Neural cell (in vitro differentiated cells): ENCODE measurements around the gene HS6ST2. TPM values are rescaled to one million over a fixed set of nuclear protein-coding genes. Genes with fewer than 3 reads are reported as not detected.

Experiments used
- H2AFZ ChIP-seq: fragments of 200-600, 300-800 bp; sonication (generic), shearing (Covaris generic); 2 replicates; pipeline ENCODE4 v1.6.0; 2014; ENCODE audit warnings: low read depth, mild to moderate bottlenecking, antibody characterized with exemption, low read length, moderate library complexity
- H3F3A ChIP-seq: fragments of 200-600 bp; shearing (Covaris generic); 2 replicates; pipeline ENCODE4 v1.6.1; 2016; ENCODE audit warnings: mild to moderate bottlenecking, moderate library complexity, mixed read lengths, antibody characterized with exemption, low read length; ENCODE audit not compliant: insufficient read depth, poor library complexity, severe bottlenecking
- H3K27ac ChIP-seq: fragments of 200-600, 300-800 bp; sonication (generic), shearing (Covaris generic); 2 replicates; pipeline ENCODE4 v1.5.1; 2014; ENCODE audit warnings: mild to moderate bottlenecking, low read length, moderate library complexity
- H3K27me3 ChIP-seq: fragments of 300-800, 200-600 bp; sonication (generic), shearing (Covaris generic); 2 replicates; pipeline ENCODE4 v1.6.0; 2014; ENCODE audit warnings: mild to moderate bottlenecking, low read depth, low read length, moderate library complexity; ENCODE audit not compliant: insufficient read depth
- H3K36me3 ChIP-seq: fragments of 300-800, 200-600 bp; sonication (generic), shearing (Covaris generic); 2 replicates; pipeline ENCODE4 v1.5.1; 2014; ENCODE audit warnings: mild to moderate bottlenecking, antibody characterized with exemption, low read length, moderate library complexity; ENCODE audit not compliant: insufficient read depth
- H3K4me2 ChIP-seq: fragments of 300-800, 200-600 bp; sonication (generic), shearing (Covaris generic); 2 replicates; pipeline ENCODE4 v1.6.0; 2014; ENCODE audit warnings: mild to moderate bottlenecking, low read length
- H3K4me3 ChIP-seq: fragments of 300-800, 200-600 bp; sonication (generic), shearing (Covaris generic); 2 replicates; pipeline ENCODE4 v1.5.1; 2014; ENCODE audit warnings: mild to moderate bottlenecking, low read length, moderate library complexity
- H3K79me2 ChIP-seq: fragments of 200-600 bp; shearing (Covaris generic); replicated peaks from 2 replicates; pipeline ENCODE4 v1.6.0; 2014; ENCODE audit warnings: mild to moderate bottlenecking, low read length, moderate library complexity; ENCODE audit not compliant: insufficient read depth
- H3K9ac ChIP-seq: fragments of 300-800, 200-600 bp; sonication (generic), shearing (Covaris generic); 2 replicates; pipeline ENCODE4 v1.6.1; 2016; ENCODE audit warnings: mild to moderate bottlenecking, low read length, mixed read lengths
- H3K9me2 ChIP-seq: fragments of 200-600 bp; shearing (Covaris generic); 2 replicates; pipeline ENCODE4 v1.6.1; 2016; ENCODE audit warnings: mild to moderate bottlenecking, low read length, mixed read lengths; ENCODE audit not compliant: insufficient read depth
- H3K9me3 ChIP-seq: fragments of 200-600, 300-800 bp; sonication (generic), shearing (Covaris generic); 2 replicates; pipeline ENCODE4 v1.6.1; 2016; ENCODE audit warnings: mild to moderate bottlenecking, mixed run types, low read length, moderate library complexity, mixed read lengths
- H4K20me1 ChIP-seq: fragments of 200-600 bp; shearing (Covaris generic); 2 replicates; pipeline ENCODE4 v1.6.1; 2016; ENCODE audit warnings: mild to moderate bottlenecking, mixed run types; ENCODE audit not compliant: insufficient read depth
- EP300 ChIP-seq: fragments of 450-650 bp; conservative IDR thresholded peaks from 2 replicates; pipeline ENCODE4 v1.6.1; 2014; ENCODE audit warnings: antibody characterized with exemption, mild to moderate bottlenecking, moderate library complexity; ENCODE audit not compliant: poor library complexity, severe bottlenecking
- EZH2 ChIP-seq: fragments of 200-600, 300-800 bp; shearing (Covaris generic), sonication (generic); IDR thresholded peaks from 2 replicates; pipeline ENCODE4 v1.6.1; 2014; ENCODE audit warnings: antibody characterized with exemption, low read length, borderline replicate concordance, mild to moderate bottlenecking; ENCODE audit not compliant: insufficient read depth, poor library complexity, severe bottlenecking
- MXI1 ChIP-seq: fragments of 450-650 bp; conservative IDR thresholded peaks from 2 replicates; pipeline ENCODE4 v1.6.1; 2014; ENCODE audit warnings: antibody characterized with exemption, mild to moderate bottlenecking; ENCODE audit not compliant: poor library complexity, severe bottlenecking
- POLR2AphosphoS5 ChIP-seq: IDR thresholded peaks from 2 replicates; pipeline ENCODE4 v1.6.1; 2012
- RAD21 ChIP-seq: fragments of 450-650 bp; conservative IDR thresholded peaks from 2 replicates; pipeline ENCODE4 v1.6.1; 2014; ENCODE audit warnings: antibody characterized with exemption, mild to moderate bottlenecking, moderate library complexity
- REST ChIP-seq: IDR thresholded peaks from 2 replicates; pipeline ENCODE4 v1.6.1; 2012; ENCODE audit warnings: borderline replicate concordance
- SMC3 ChIP-seq: fragments of 450-650 bp; conservative IDR thresholded peaks from 2 replicates; pipeline ENCODE4 v1.6.1; 2014; ENCODE audit warnings: antibody characterized with exemption, mild to moderate bottlenecking, moderate library complexity; ENCODE audit not compliant: poor library complexity
- TAF1 ChIP-seq: IDR thresholded peaks from 2 replicates; pipeline ENCODE4 v1.6.1; 2012; ENCODE audit warnings: low read depth
- polyA plus RNA-seq: library from polyadenylated mRNA; depleted of rRNA; stranded (reverse); fragments of >200 nt; gene quantifications from 2 replicates; pipeline ENCODE4 v1.2.3, GENCODE V29; 2014
- TF ChIP-seq, protein P1 (sequence below): fragments of 450-650 bp; IDR thresholded peaks from 2 replicates; pipeline ENCODE4 v1.5.1; 2014; ENCODE audit warnings: antibody characterized with exemption, mild to moderate bottlenecking, moderate library complexity; ENCODE audit not compliant: poor library complexity, severe bottlenecking

HS6ST2 gene
- polyA plus RNA-seq, 1 donor from 2014 or later, result 43.0 TPM

DNA sequence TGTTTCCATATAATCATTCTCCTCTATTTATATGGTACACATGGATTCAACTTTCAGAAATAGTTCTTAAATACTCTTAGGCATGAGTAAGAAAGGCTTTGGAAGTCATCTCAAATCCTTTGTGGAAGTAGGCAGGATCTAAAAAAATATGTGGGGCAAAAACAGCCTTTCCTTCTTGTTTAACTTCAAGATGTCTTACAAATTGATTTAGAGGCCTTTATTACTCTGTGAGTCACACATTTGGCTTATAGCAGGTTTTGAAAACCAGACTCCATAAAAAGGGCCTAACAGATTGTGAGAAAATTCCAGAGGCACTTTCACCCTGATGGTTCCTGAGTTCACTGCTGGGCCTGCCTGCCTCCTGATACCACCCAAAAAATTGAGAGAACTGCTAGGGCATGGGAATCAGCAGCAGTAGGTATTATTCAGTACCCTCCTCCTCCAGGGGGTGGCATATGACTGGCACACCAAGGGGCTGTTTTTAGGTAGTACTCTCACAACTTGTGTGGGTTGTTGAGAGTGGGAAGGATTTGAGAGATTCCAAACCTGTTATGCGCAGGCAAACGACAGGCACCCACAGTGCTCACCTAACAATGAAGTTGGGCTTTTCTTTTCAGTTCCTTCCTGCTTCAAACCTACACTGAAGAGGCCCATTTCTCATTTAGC lies 306.9 kb downstream of the HS6ST2 start:
- Histone ChIP-seq H3K36me3 (no peaks in the 10 kb centered on the region), H3K9ac (no peak overlapping the region), H3K4me3 (no peak overlapping the region), H3K9me2 (no peaks in the 10 kb centered on the region), H3F3A (no peaks in the 10 kb centered on the region), H3K9me3 (no peaks in the 10 kb centered on the region), H4K20me1 (no peaks in the 10 kb centered on the region), H3K79me2 (no peaks in the 10 kb centered on the region), H3K4me2 (no peak overlapping the region), H3K27ac (no peak overlapping the region), H2AFZ (no peak overlapping the region), H3K27me3 (no peaks in the 10 kb centered on the region)
- TF ChIP-seq TAF1 (no peak), RAD21 (no peak)

DNA sequence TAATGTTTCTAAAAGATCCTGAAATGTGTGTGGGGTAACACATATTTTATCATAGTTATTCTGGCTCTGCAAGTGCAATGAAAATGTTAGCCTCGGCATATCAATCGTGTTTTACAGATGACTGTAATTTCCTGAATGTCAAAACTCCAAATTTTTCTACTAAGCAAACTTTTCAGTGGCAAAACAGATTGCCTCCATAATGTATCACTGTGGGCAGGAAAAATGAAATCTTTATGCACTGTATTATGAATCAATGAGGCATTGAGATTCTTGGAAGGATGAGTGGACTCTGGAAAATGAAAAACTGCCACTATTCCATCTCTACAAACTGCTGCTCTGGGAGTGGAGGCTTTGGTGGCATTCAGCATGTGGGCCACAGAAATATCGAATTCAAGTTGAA lies 309.5 kb downstream of the HS6ST2 start:
- no peaks in the 10 kb centered on the region for H4K20me1 ChIP-seq

More for the DNA sequence above, 309.5 kb downstream of the HS6ST2 start:
- Histone ChIP-seq H3K9ac (no peak overlapping the region), H2AFZ (no peak overlapping the region), H3K79me2 (no peaks in the 10 kb centered on the region), H3K4me3 (no peak overlapping the region), H3F3A (no peaks in the 10 kb centered on the region), H3K27me3 (no peaks in the 10 kb centered on the region), H3K4me2 (no peak overlapping the region), H3K27ac (no peak overlapping the region), H3K9me3 (no peaks in the 10 kb centered on the region), H3K36me3 (no peaks in the 10 kb centered on the region), H3K9me2 (no peaks in the 10 kb centered on the region)
- TF ChIP-seq REST (no peak), POLR2AphosphoS5 (no peak), MXI1 (no peak), TAF1 (no peak), EZH2 (no peak), RAD21 (no peak), SMC3 (no peak), EP300 (no peak)
- TF ChIP-seq, protein P1, sequence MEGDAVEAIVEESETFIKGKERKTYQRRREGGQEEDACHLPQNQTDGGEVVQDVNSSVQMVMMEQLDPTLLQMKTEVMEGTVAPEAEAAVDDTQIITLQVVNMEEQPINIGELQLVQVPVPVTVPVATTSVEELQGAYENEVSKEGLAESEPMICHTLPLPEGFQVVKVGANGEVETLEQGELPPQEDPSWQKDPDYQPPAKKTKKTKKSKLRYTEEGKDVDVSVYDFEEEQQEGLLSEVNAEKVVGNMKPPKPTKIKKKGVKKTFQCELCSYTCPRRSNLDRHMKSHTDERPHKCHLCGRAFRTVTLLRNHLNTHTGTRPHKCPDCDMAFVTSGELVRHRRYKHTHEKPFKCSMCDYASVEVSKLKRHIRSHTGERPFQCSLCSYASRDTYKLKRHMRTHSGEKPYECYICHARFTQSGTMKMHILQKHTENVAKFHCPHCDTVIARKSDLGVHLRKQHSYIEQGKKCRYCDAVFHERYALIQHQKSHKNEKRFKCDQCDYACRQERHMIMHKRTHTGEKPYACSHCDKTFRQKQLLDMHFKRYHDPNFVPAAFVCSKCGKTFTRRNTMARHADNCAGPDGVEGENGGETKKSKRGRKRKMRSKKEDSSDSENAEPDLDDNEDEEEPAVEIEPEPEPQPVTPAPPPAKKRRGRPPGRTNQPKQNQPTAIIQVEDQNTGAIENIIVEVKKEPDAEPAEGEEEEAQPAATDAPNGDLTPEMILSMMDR, result no peak
